Lung (tissue), 12 donors: ENCODE data around the gene NXPH3. TPM values are rescaled to one million over a fixed set of nuclear protein-coding genes. Genes with fewer than 3 reads are reported as not detected.

Source experiments
- ATAC-seq: fragments of 200-7000 bp; cut with Tn5 transposase; one replicate; pipeline ENCODE4 v1.9.1; 2020; ENCODE audit warnings: moderate number of reproducible peaks; ENCODE audit not compliant: insufficient read depth, low FRiP score
- DNase-seq, 3 donors: peaks; one replicate each; pipeline ENCODE4 v3.0.0-alpha.2; 2013 to 2017
- H3K27ac ChIP-seq, 2 donors: one replicate each; pipeline ENCODE4 v1.5.1; 2013; ENCODE audit warnings: mild to moderate bottlenecking in 2 of 2, moderate library complexity in 2 of 2, control low read depth in 1 of 2, inconsistent platforms in 1 of 2, low read depth in 1 of 2, low read length in 1 of 2
- H3K27me3 ChIP-seq, 3 donors: one replicate each; pipeline ENCODE4 v1.5.1; 2013; ENCODE audit warnings: low read length in 2 of 3; ENCODE audit not compliant: control insufficient read depth in 3 of 3, insufficient read depth in 3 of 3
- H3K36me3 ChIP-seq, 4 donors: one replicate each; pipeline ENCODE4 v1.5.1; 2013; ENCODE audit warnings: low read length in 4 of 4, mild to moderate bottlenecking in 1 of 4, moderate library complexity in 1 of 4; ENCODE audit not compliant: control insufficient read depth in 4 of 4, insufficient read depth in 4 of 4
- H3K4me1 ChIP-seq, 5 donors: one replicate each; pipeline ENCODE4 v1.5.1; 2013; ENCODE audit warnings: low read length in 5 of 5, mild to moderate bottlenecking in 2 of 5, moderate library complexity in 1 of 5; ENCODE audit not compliant: control insufficient read depth in 5 of 5, insufficient read depth in 5 of 5
- H3K4me3 ChIP-seq: one replicate; pipeline ENCODE4 v1.5.1; 2013; ENCODE audit warnings: mild to moderate bottlenecking, control low read depth, moderate library complexity
- H3K9ac ChIP-seq, 2 donors: one replicate each; pipeline ENCODE4 v1.5.1; 2013; ENCODE audit warnings: low read length in 2 of 2, control low read depth in 1 of 2; ENCODE audit not compliant: insufficient read depth in 1 of 2
- H3K9me3 ChIP-seq, 4 donors: one replicate each; pipeline ENCODE4 v1.5.1; 2013; ENCODE audit warnings: low read length in 3 of 4, mild to moderate bottlenecking in 1 of 4, moderate library complexity in 1 of 4; ENCODE audit not compliant: control insufficient read depth in 4 of 4, insufficient read depth in 3 of 4
- CTCF ChIP-seq: IDR thresholded peaks from 2 replicates; pipeline ENCODE4 v1.5.1; 2012; ENCODE audit warnings: mild to moderate bottlenecking; ENCODE audit errors: control extremely low read depth, extremely low read depth
- WGBS, 2 donors: extraction: QIAGEN DNeasy Blood & Tissue Kit; methylation state at CpG; one replicate each; pipeline ENCODE4 v1.1.7; 2013; 5-methylcytosine and 5-hydroxymethylcytosine counted together
- polyA plus RNA-seq, 2 donors: library from polyadenylated mRNA; stranded (reverse); fragments of 200-250 nt; gene quantifications; one replicate each; pipeline ENCODE4 v1.2.1, GENCODE V29; 2013
- total RNA-seq, 2 donors: library from RNA; depleted of rRNA in 1 of 2; stranded (reverse); fragments of >200 nt in 1 of 2; gene quantifications; one replicate each; pipeline ENCODE4 v1.2.1, GENCODE V29; 2014 to 2021
- donor health status: control.
- donor health status: control.
- donor health status: Bipolar disorder and iron deficiency.
- donor health status: healthy.
- donor health status: DM: yes; HTN: yes; CAD: no.

Gene NXPH3
- total and polyA plus RNA-seq, 4 donors: 1.1 to 3.1 (median 2.0) TPM

- Histone ChIP-seq H3K27ac (peak overlapping the region in 1 of 2 donors; percentile 70), H3K36me3 (no peaks in the 10 kb centered on the region), H3K27me3 (peaks cover 0 to 30% (median 14%) of the 10 kb centered on the region in 3 donors), H3K4me3 (peak overlapping the region; percentile 40), H3K9me3 (peaks cover 0 to 2% (median 0%) of the 10 kb centered on the region in 4 donors), H3K9ac (no peak overlapping the region), H3K4me1 (peaks cover 0 to 11% (median 4%) of the 10 kb centered on the region in 5 donors)
- ATAC-seq: peak; percentile 14
- peak; percentile 59 to 78 (median 66) for DNase-seq
- 1% methylated on average over 51 to 68 of the region's 68 CpGs for WGBS, 2 donors
- TF ChIP-seq CTCF: no peak
These were observed 631 bp downstream of the NXPH3 start for GRCh38 chr17:49576088-49576916.

DNA sequence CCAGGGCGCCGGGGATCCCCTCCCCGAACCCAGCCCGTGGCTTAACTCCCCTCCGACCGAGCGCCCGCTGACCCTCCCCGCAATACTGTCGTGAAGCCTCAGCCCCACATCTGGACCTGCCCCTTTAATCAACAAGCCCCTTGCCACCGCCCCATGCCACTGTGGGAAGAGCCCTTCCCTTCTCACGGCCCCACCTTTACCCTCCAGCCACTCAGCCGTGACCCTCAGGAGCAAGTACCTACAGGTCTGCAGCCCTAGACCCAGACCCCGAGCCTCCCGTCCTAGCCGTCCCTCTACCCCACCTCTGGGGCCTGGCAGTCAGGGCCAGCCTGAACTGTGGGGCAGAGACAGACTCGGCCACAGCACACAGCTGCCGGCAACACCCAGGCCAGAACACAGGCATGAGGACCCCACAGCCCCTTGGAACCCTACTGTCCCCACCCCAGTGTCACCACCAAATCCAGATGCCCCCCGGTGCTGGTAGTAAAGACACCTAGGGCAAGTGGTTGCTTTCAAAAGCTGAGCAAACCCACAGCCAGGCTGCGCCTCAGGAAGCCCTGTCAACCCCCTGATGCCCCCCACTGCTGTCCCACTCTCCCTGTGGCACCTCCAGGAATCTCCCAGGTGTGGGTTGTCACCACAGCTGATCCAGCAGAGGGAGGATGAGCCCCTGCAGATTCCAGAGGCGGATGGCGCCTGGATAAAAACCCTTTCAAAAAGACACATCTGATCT, 1.4 kb downstream of the NXPH3 start:
- H3K27me3 ChIP-seq: peaks cover 0 to 30% (median 14%) of the 10 kb centered on the region in 3 donors
- peak overlapping the region; percentile 40 for H3K4me3 ChIP-seq
- H3K9ac ChIP-seq: no peak overlapping the region
- H3K36me3 ChIP-seq: no peaks in the 10 kb centered on the region
- H3K9me3 ChIP-seq: peaks cover 0 to 2% (median 0%) of the 10 kb centered on the region in 4 donors
- WGBS, 2 donors: 26 to 31% methylated on average over 22 of the region's 22 CpGs
- H3K4me1 ChIP-seq: peaks cover 0 to 11% (median 4%) of the 10 kb centered on the region in 5 donors
- no peak for DNase-seq
- TF ChIP-seq CTCF: no peak
- peak overlapping the region in 1 of 2 donors; percentile 70 for H3K27ac ChIP-seq
- ATAC-seq: no peak

DNA sequence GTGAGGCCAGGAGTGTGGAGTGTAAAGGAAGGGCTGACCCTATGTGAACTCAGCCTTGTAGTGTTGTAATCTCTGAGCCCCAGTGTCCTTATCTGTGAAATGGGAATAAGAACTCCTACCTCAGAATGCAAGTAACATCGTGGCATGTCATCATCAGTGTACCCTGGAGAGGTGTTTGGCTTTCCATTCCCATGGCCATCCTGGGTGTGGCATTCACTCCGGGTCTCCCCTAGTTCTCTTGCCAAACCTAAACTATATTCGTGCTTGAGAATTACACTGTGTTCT, 1.9 kb downstream of the NXPH3 start:
- Histone ChIP-seq H3K9ac (no peak overlapping the region), H3K36me3 (no peaks in the 10 kb centered on the region), H3K27ac (no peak overlapping the region), H3K27me3 (peaks cover 0 to 25% (median 14%) of the 10 kb centered on the region in 3 donors), H3K4me3 (no peak overlapping the region), H3K4me1 (peaks cover 0 to 11% (median 4%) of the 10 kb centered on the region in 5 donors), H3K9me3 (peaks cover 0 to 2% (median 0%) of the 10 kb centered on the region in 4 donors)
- TF ChIP-seq CTCF: no peak
- ATAC-seq (no peak), DNase-seq (no peak)
- WGBS, 2 donors: 45 to 60% methylated on average over 3 of the region's 3 CpGs
